Keratinocyte (primary cell): ENCODE results near the gene MAP3K3. TPM values are rescaled to one million over a fixed set of nuclear protein-coding genes. Genes with fewer than 3 reads are reported as not detected.
"Not testable (repeated sequence)": the region's sequence is repeated elsewhere in the genome, so short reads cannot be mapped to it uniquely, and the experiment has no call there.

Experiments used
- DNase-seq: peaks from one replicate; pipeline ENCODE4 v3.0.0-alpha.2; 2011; ENCODE audit warnings: low read depth, missing footprints, low spot score
- FAIRE-seq: peaks from 2 replicates; lab custom pipeline; 2011; peaks lifted over from hg19 to GRCh38; lab: Jason Lieb, UNC
- H2AFZ ChIP-seq: 2 replicates; pipeline ENCODE4 v1.6.0; 2012; ENCODE audit warnings: low read length, control low read depth, inconsistent platforms; ENCODE audit not compliant: control insufficient read depth
- H3K27ac ChIP-seq: 2 replicates; pipeline ENCODE4 v1.5.1; 2011; ENCODE audit warnings: low read length; ENCODE audit not compliant: control insufficient read depth, insufficient read depth
- H3K27me3 ChIP-seq: 3 replicates; pipeline ENCODE4 v1.6.0; 2011; ENCODE audit warnings: low read length; ENCODE audit not compliant: control insufficient read depth, insufficient read depth; ENCODE audit errors: extremely low read depth
- H3K36me3 ChIP-seq, 2 experiments: 2 replicates in 1 of 2; 3 replicates in 1 of 2; pipeline ENCODE4 v1.5.1; 2011; ENCODE audit warnings: low read length in 2 of 2, mild to moderate bottlenecking in 1 of 2; ENCODE audit not compliant: control insufficient read depth in 2 of 2, insufficient read depth in 2 of 2; ENCODE audit errors: extremely low read depth in 1 of 2
- H3K4me1 ChIP-seq: 3 replicates; pipeline ENCODE4 v1.5.1; 2011; ENCODE audit warnings: low read length; ENCODE audit not compliant: control insufficient read depth, insufficient read depth; ENCODE audit errors: extremely low read depth
- H3K4me2 ChIP-seq: 3 replicates; pipeline ENCODE4 v1.6.0; 2011; ENCODE audit warnings: low read depth, low read length; ENCODE audit not compliant: control insufficient read depth, insufficient read depth; ENCODE audit errors: extremely low read depth
- H3K4me3 ChIP-seq, 3 experiments: fragments of 200-600 bp in 1 of 3; sonication (generic) in 1 of 3; 2 replicates in 2 of 3; 3 replicates in 1 of 3; pipeline ENCODE4 v1.5.1; 2011 to 2016; ENCODE audit warnings: low read length in 3 of 3, mild to moderate bottlenecking in 3 of 3, control low read depth in 2 of 3, inconsistent platforms in 1 of 3, low read depth in 1 of 3, mixed read lengths in 1 of 3, mixed run types in 1 of 3, moderate library complexity in 1 of 3; ENCODE audit not compliant: control insufficient read depth in 2 of 3, insufficient read depth in 2 of 3; ENCODE audit errors: extremely low read depth in 1 of 3
- H3K79me2 ChIP-seq: 2 replicates; pipeline ENCODE4 v1.6.0; 2012; ENCODE audit warnings: low read length; ENCODE audit not compliant: control insufficient read depth, insufficient read depth
- H3K9ac ChIP-seq: 3 replicates; pipeline ENCODE4 v1.6.0; 2011; ENCODE audit warnings: low read length; ENCODE audit not compliant: control insufficient read depth, insufficient read depth; ENCODE audit errors: extremely low read depth
- H3K9me1 ChIP-seq: 3 replicates; pipeline ENCODE4 v1.6.0; 2011; ENCODE audit warnings: low read length; ENCODE audit not compliant: control insufficient read depth, insufficient read depth; ENCODE audit errors: extremely low read depth
- H3K9me3 ChIP-seq: 2 replicates; pipeline ENCODE4 v1.5.1; 2012; ENCODE audit warnings: low read depth, low read length; ENCODE audit not compliant: control insufficient read depth
- H4K20me1 ChIP-seq: 3 replicates; pipeline ENCODE4 v1.6.0; 2011; ENCODE audit warnings: low read length; ENCODE audit not compliant: control insufficient read depth, insufficient read depth; ENCODE audit errors: extremely low read depth
- CTCF ChIP-seq, 3 experiments: IDR thresholded peaks in 1 of 3; conservative IDR thresholded peaks in 1 of 3; optimal IDR thresholded peaks in 1 of 3; 2 replicates in 2 of 3; 3 replicates in 1 of 3; pipeline versions ENCODE3 to v1.5.1; 2011; ENCODE audit warnings: low read length in 3 of 3, mild to moderate bottlenecking in 3 of 3, moderate library complexity in 2 of 3, control low read depth in 1 of 3, inconsistent platforms in 1 of 3; ENCODE audit not compliant: insufficient read depth in 2 of 3; ENCODE audit errors: extremely low read depth in 1 of 3
- EZH2 ChIP-seq: IDR thresholded peaks from one replicate; pipeline ENCODE4 v1.6.1; 2012; ENCODE audit warnings: inconsistent platforms, mild to moderate bottlenecking, low read length, moderate library complexity
- dilution Hi-C: fragments of 300-500 bp; cut with MboI; formaldehyde crosslinking; loops from one replicate; pipeline ENCODE4 v1.7.0; 2020; ENCODE audit warnings: low sequenced_read_pairs; ENCODE audit not compliant: extremely low pct_ligation_motif_present
- polyA plus RNA-seq, 5 experiments: library from polyadenylated mRNA; depleted of rRNA in 3 of 5; stranded (reverse) in 3 of 5; stranded (forward) in 1 of 5; unstranded in 1 of 5; fragments of >200 nt; gene quantifications; 1 replicate in 1 of 5; 2 replicates in 3 of 5; 3 replicates in 1 of 5; pipeline versions ENCODE4 v1.2.1 to v1.2.3, GENCODE V29; 2011 to 2012; ENCODE audit warnings: missing spikeins in 2 of 5, low read depth in 1 of 5, low replicate concordance in 1 of 5

The MAP3K3 gene
- polyA plus RNA-seq, 1 donor (not counting 4 experiments of a cell fraction or from before 2014, with no cell fraction given) = 9.8 TPM

DNA sequence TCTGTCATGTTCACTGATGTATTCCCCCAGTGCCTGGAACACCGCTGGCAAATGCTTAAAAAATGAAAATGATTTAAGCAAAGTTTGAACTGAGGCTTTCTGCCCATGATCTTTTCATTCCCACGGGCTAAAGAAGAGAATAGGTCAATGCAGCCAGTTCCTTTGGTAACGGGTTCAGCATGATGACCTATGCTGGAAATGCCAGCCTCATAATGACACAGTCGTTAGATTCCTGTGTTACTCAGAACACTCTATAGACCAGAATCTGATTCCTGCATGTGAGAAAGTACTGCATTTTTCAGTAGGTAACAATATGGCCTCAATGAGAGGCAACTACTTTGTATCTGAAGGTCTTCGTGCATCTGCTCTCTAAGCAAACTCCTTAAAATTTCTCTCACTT lies 96.8 kb downstream of the MAP3K3 start:
- Histone ChIP-seq H4K20me1 (no peaks in the 10 kb centered on the region), H3K36me3 (peaks cover 0 to 5% of the 10 kb centered on the region in 2 experiments), H2AFZ (no peak overlapping the region), H3K4me3 (no peak overlapping the region), H3K9ac (no peak overlapping the region), H3K27ac (no peak overlapping the region), H3K27me3 (no peaks in the 10 kb centered on the region), H3K79me2 (no peaks in the 10 kb centered on the region), H3K9me1 (no peaks in the 10 kb centered on the region), H3K4me1 (no peaks in the 10 kb centered on the region), H3K9me3 (no peaks in the 10 kb centered on the region), H3K4me2 (no peak overlapping the region)
- no peak for TF ChIP-seq CTCF (optimal IDR thresholded peaks at IDR 0.05 in 1 of 3, IDR thresholded peaks at IDR 0.05 in 1 of 3, conservative IDR thresholded peaks at IDR 0.05 in 1 of 3; ENCODE audit: extremely low read depth in 1 of 3, insufficient read depth in 2 of 3, low read length in 3 of 3)
- TF ChIP-seq EZH2 = no peak
- no peak for FAIRE-seq
- dilution Hi-C loops = no loop called here
- no peak for DNase-seq

- H3K9me1 ChIP-seq, H2AFZ ChIP-seq, H3K9me3 ChIP-seq, H3K9ac ChIP-seq, FAIRE-seq, H3K27ac ChIP-seq, dilution Hi-C loops, H3K27me3 ChIP-seq, H3K4me3 ChIP-seq, H3K36me3 ChIP-seq, H4K20me1 ChIP-seq, DNase-seq, H3K79me2 ChIP-seq, H3K4me2 ChIP-seq, H3K4me1 ChIP-seq: not testable (repeated sequence)
Measured at GRCh38 chr17:63720194-63720593, 98.0 kb downstream of the MAP3K3 start.

- Histone ChIP-seq H3K36me3 (peaks cover 0 to 3% of the 10 kb centered on the region in 2 experiments), H3K27ac (no peak overlapping the region), H2AFZ (no peak overlapping the region), H3K4me3 (no peak overlapping the region), H3K4me2 (no peak overlapping the region), H3K9me1 (no peaks in the 10 kb centered on the region), H3K79me2 (no peaks in the 10 kb centered on the region), H3K9me3 (no peaks in the 10 kb centered on the region), H3K4me1 (no peaks in the 10 kb centered on the region), H3K27me3 (no peaks in the 10 kb centered on the region), H4K20me1 (no peaks in the 10 kb centered on the region), H3K9ac (no peak overlapping the region)
- dilution Hi-C loops = no loop called here
- no peak for FAIRE-seq
- DNase-seq = no peak
- TF ChIP-seq EZH2 (no peak), CTCF (optimal IDR thresholded peaks at IDR 0.05 in 1 of 3, IDR thresholded peaks at IDR 0.05 in 1 of 3, conservative IDR thresholded peaks at IDR 0.05 in 1 of 3; ENCODE audit: extremely low read depth in 1 of 3, insufficient read depth in 2 of 3, low read length in 3 of 3) (no peak)
Measured at GRCh38 chr17:63722403-63722802, 100.2 kb downstream of the MAP3K3 start.
